GM19023 (cell line): ENCODE data around the gene ANKHD1.

Experiments used
- ATAC-seq: cut with Tn5 transposase; IDR thresholded peaks from one replicate; pipeline ENCODE4 v1.9.1; 2021; ENCODE audit warnings: mild to moderate bottlenecking, moderate library complexity; ENCODE audit not compliant: unreplicated experiment

Gene ANKHD1

DNA sequence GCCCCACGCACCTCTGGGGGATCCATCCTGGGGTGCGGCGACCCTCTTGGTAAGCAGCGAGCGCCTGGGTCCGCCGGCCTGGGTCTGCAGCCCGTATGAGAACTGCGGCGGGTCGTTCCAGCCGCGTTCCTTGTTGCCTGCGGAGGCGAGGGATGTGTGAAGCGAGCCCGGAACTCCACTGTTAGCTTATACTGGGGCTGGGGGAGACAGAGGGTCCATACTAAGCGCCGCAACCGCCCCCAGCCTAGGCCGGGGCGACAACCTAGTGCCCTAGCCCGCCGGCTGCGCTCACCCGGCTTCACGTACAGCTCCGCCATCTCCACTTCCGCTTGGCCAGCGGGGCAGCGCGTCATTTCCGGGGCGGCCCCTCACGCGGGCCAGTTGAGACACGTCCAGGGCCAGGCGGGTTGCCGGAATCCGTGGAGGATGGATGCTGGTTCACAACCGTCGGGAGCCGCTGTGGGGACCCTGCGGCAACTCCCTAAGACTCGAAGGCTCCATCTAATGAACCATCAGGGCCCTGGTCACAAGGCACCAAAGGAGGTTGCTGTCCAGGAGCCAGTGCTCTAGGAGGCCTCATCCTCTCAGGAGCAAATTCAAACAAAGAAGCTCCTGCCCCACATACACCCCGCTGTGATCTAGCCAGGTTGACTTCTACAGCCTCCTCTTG is 155.6 kb downstream of the ANKHD1 start, which contains the start of gene SRA1:
TSS of gene SRA1 (minus strand) at position 338 of the 670 bp plus-strand sequence. CDS start at position 317, 21 bp downstream.
- peak; percentile 95 for ATAC-seq

GRCh38 chr5:140557965-140558364 is 156.3 kb downstream of the ANKHD1 start:
- ATAC-seq, result no peak

- ATAC-seq, result no peak
Measured at GRCh38 chr5:140558542-140558941, 156.9 kb downstream of the ANKHD1 start.

DNA sequence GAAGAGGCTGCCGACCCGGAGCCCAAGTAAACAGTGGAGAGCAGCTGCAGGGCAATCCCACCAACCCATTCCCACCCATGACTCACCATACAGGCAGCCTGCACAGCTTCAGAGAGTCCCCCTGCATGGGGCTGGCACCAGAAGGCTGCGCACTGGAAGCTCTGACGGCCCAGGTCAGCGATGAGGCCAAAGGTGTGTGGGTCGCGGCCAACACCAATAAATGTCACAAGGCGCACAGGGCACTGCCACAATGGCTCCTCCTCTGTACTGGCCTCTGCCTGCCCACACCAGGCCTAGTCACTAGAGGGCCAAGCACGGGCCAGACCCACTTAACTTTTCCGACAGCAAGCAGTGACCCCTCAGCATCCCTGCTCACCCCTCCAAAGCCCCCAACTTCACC is 158.6 kb downstream of the ANKHD1 start:
- no peak for ATAC-seq

GRCh38 chr5:140561753-140562523 is 160.3 kb downstream of the ANKHD1 start:
- ATAC-seq, result no peak

DNA sequence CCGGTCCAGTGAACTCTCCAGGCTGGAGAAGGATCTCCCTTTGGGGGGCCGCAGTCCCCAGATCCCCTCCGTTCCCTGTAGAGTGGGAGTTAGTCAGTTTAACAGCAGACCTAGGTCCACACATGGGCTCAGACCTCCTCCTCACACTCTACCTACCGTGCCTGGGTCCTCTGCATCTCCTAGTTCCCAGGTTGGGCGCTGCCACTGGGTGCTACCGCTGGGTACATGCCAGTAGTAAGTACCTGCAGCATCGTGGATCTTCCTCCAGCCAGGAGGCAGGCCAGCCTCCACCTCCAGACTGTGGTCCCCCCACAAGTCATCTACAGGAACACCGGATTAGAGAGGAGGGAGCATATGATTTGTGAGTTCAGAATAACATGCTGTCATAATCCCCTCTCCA is 162.0 kb downstream of the ANKHD1 start:
- ATAC-seq, result no peak

GRCh38 chr5:140564196-140565023 is 162.8 kb downstream of the ANKHD1 start, which contains the start of the genes APBB3 and SLC35A4:
TSS of gene APBB3 (minus strand) at chr5:140564598. CDS start at chr5:140564245, 353 bp downstream.
TSS of gene SLC35A4 (plus strand) at chr5:140564828. CDS start at chr5:140567170, 2,342 bp downstream.
- peak; percentile 88 for ATAC-seq

GRCh38 chr5:140565024-140565779 is 163.6 kb downstream of the ANKHD1 start:
- ATAC-seq, result no peak

DNA sequence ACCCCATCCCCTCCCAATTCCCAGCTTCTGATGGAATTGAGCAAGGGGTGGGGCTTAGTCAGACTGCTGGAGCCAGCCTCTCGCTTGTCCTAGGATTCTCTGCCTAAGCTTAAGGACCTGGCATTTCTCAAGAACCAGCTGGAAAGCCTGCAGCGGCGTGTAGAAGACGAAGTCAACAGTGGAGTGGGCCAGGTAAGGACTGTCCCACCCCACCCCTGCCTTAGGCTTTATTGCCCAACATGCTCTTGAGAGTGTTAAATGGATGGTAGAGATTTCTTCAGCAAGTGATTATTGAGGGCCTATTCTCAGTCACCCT is 164.1 kb downstream of the ANKHD1 start:
- ATAC-seq, result no peak

DNA sequence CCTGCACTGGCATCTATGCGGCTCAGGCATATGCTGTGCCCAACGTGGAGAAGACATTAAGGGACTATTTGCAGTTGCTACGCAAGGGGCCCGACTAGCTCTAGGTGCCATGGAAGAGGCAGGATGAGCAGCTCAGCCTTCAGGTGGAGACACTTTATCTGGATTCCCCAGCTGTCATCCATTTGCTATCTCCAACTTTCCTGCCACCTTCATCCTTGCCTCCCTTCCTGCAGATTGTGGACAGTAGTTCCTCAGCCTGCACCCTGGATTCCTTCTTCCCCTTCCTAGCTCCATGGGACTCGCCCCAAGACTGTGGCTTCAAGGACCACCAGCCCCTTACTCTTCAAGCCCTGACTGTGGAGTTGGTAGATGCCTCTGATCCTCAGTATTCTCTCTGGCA is 165.0 kb downstream of the ANKHD1 start:
- ATAC-seq, result no peak

DNA sequence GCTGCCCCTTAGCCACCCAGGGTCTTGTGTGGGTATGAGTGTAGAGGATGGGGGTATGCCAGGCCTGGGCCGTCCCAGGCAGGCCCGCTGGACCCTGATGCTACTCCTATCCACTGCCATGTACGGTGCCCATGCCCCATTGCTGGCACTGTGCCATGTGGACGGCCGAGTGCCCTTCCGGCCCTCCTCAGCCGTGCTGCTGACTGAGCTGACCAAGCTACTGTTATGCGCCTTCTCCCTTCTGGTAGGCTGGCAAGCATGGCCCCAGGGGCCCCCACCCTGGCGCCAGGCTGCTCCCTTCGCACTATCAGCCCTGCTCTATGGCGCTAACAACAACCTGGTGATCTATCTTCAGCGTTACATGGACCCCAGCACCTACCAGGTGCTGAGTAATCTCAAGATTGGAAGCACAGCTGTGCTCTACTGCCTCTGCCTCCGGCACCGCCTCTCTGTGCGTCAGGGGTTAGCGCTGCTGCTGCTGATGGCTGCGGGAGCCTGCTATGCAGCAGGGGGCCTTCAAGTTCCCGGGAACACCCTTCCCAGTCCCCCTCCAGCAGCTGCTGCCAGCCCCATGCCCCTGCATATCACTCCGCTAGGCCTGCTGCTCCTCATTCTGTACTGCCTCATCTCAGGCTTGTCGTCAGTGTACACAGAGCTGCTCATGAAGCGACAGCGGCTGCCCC is 165.6 kb downstream of the ANKHD1 start:
- ATAC-seq, result no peak

DNA sequence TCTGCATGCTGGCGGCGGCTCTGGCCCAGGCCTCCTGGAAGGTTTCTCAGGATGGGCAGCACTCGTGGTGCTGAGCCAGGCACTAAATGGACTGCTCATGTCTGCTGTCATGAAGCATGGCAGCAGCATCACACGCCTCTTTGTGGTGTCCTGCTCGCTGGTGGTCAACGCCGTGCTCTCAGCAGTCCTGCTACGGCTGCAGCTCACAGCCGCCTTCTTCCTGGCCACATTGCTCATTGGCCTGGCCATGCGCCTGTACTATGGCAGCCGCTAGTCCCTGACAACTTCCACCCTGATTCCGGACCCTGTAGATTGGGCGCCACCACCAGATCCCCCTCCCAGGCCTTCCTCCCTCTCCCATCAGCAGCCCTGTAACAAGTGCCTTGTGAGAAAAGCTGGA is 166.2 kb downstream of the ANKHD1 start:
- no peak for ATAC-seq

DNA sequence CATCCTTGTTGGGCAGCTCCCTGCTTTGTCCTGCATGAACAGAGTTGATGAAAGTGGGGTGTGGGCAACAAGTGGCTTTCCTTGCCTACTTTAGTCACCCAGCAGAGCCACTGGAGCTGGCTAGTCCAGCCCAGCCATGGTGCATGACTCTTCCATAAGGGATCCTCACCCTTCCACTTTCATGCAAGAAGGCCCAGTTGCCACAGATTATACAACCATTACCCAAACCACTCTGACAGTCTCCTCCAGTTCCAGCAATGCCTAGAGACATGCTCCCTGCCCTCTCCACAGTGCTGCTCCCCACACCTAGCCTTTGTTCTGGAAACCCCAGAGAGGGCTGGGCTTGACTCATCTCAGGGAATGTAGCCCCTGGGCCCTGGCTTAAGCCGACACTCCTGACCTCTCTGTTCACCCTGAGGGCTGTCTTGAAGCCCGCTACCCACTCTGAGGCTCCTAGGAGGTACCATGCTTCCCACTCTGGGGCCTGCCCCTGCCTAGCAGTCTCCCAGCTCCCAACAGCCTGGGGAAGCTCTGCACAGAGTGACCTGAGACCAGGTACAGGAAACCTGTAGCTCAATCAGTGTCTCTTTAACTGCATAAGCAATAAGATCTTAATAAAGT is 166.9 kb downstream of the ANKHD1 start:
- ATAC-seq, result no peak

GRCh38 chr5:140569197-140569596 is 167.6 kb downstream of the ANKHD1 start:
- ATAC-seq, result no peak

- no peak for ATAC-seq
Measured at GRCh38 chr5:140570058-140570457, 168.4 kb downstream of the ANKHD1 start.

DNA sequence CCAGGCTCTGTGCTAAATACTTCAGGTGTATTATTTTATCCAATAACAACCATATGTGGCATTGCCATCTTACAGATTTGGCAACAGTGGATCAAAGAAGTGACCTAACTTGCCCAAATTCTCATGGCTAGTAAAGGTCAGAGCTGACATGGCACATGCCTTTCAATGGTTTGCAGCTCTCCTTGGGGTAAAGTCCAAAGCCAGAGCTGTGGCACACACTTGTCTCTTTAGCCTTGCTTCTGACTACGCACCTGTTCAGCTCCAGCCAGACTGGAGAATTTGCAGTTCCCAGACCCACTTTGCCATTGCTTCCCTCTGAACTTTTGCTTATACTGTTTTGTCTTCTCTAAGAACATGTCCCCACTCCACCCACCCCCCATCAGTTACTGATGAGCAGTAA is 168.9 kb downstream of the ANKHD1 start:
- no peak for ATAC-seq

- no peak for ATAC-seq
Measured at GRCh38 chr5:140571105-140571504, 169.5 kb downstream of the ANKHD1 start.

- ATAC-seq, result no peak
Measured at GRCh38 chr5:140573683-140574082, 172.1 kb downstream of the ANKHD1 start.

- ATAC-seq, result no peak
Measured at GRCh38 chr5:140574165-140574564, 172.5 kb downstream of the ANKHD1 start.

DNA sequence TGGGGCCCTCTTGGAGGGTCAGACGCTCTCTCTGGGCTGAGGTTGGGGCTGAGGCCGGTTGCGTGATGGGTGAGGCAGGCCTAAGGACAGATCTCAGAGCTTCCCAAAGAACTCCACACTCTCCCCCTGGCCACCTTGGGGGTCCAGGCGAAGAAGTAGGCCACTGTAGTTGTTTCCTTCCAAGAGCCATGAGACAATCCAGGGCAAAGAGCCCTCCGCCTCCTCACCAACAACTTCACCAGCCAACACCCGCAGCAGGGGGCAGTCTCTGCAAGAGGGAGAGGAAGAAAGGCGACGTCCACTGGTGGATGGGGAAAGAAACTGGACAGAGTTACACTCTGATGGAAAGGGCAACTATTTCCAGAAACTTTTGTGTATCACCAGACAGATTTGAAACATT is 173.7 kb downstream of the ANKHD1 start:
- no peak for ATAC-seq
